Measurements from ENCODE around the gene DIDO1.
A peak's percentile ranks its signal among the peaks of the same experiment; 100 is the strongest.

The DIDO1 gene

DNA sequence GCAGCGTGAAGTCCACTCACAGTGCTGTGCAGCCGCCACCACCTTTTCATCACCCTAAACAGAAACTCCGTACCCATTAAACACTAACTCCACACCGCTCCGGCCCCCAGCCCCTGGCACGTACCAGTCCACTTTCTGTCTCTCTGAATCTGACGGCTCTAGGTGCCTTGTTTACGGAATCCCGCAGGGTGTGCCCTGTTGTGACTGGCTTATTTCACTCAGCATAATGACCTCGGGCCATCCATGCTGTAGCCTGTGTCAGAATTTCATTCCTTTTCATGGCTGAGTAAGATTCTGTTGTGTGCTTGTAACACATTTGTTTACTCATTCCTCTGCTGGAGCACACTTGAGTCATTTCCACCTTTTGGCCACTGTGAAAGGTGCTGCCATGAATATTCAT lies 82.6 kb downstream of the DIDO1 start:
- 87% methylated on average over 10 of the region's 10 CpGs for WGBS
- H3K27ac ChIP-seq (ENCODE audit: low read length, poor library complexity, severe bottlenecking): no peak overlapping the region

GRCh38 chr20:62841705-62842212 lies 84.5 kb downstream of the DIDO1 start:
- Histone ChIP-seq H3K18ac (ENCODE audit: low read depth in 1 of 2, low read length in 2 of 2) (no peak overlapping the region), H3K9ac (ENCODE audit: low read length) (no peak overlapping the region), H4K8ac (ENCODE audit: low read length) (no peak overlapping the region), H3K14ac (ENCODE audit: low read length in 2 of 2) (no peak overlapping the region), H3K4me2 (ENCODE audit: low read length, poor library complexity, severe bottlenecking) (no peak overlapping the region), H3K4ac (ENCODE audit: low read depth in 1 of 2, low read length in 2 of 2) (no peak overlapping the region), H3K4me3 (ENCODE audit: insufficient read depth in 1 of 2, low read depth in 1 of 2, low read length in 2 of 2) (no peak overlapping the region), H2AK5ac (ENCODE audit: low read length, severe bottlenecking) (no peak overlapping the region), H2BK15ac (ENCODE audit: low read depth, poor library complexity, severe bottlenecking) (no peak overlapping the region), H2BK5ac (ENCODE audit: low read depth, low read length, poor library complexity, severe bottlenecking) (no peak overlapping the region), H3K4me1 (ENCODE audit: control insufficient read depth, insufficient read depth, low read depth, low read length) (peaks cover 5% of the 10 kb centered on the region), H2BK120ac (ENCODE audit: low read depth, low read length) (no peak overlapping the region), H3K23ac (ENCODE audit: low read length in 2 of 2) (no peak overlapping the region), H4K91ac (ENCODE audit: low read length) (no peak overlapping the region), H2AFZ (ENCODE audit: low read depth, low read length) (no peak overlapping the region), H3K27ac (ENCODE audit: low read length, poor library complexity, severe bottlenecking) (no peak overlapping the region), H2BK12ac (ENCODE audit: low read length in 2 of 2) (no peak overlapping the region), H3K9me3 (ENCODE audit: control insufficient read depth, low read length) (no peaks in the 10 kb centered on the region), H3K79me1 (replicated peaks; ENCODE audit: low read length, poor library complexity, severe bottlenecking) (peaks cover 2% of the 10 kb centered on the region), H3K36me3 (ENCODE audit: control insufficient read depth in 1 of 2, insufficient read depth in 2 of 2, low read depth in 1 of 2, low read length in 2 of 2) (peaks cover 5 to 8% of the 10 kb centered on the region in 2 experiments), H3K27me3 (ENCODE audit: control insufficient read depth in 1 of 2, insufficient read depth in 1 of 2, low read length in 2 of 2) (peaks cover 0 to 14% of the 10 kb centered on the region in 2 experiments)
- WGBS: 93% methylated on average over 15 of the region's 16 CpGs
- DNase-seq: no peak

More for the DNA sequence above, 82.6 kb downstream of the DIDO1 start:
- Histone ChIP-seq H2AFZ (ENCODE audit: low read depth, low read length) (no peak overlapping the region), H2BK15ac (ENCODE audit: low read depth, poor library complexity, severe bottlenecking) (no peak overlapping the region), H2BK120ac (ENCODE audit: low read depth, low read length) (no peak overlapping the region), H3K4me1 (ENCODE audit: control insufficient read depth, insufficient read depth, low read depth, low read length) (peaks cover 3% of the 10 kb centered on the region), H3K4ac (ENCODE audit: low read depth in 1 of 2, low read length in 2 of 2) (no peak overlapping the region), H2AK5ac (ENCODE audit: low read length, severe bottlenecking) (no peak overlapping the region), H3K27me3 (ENCODE audit: control insufficient read depth in 1 of 2, insufficient read depth in 1 of 2, low read length in 2 of 2) (peaks cover 0 to 7% of the 10 kb centered on the region in 2 experiments), H3K9me3 (ENCODE audit: control insufficient read depth, low read length) (no peaks in the 10 kb centered on the region), H2BK12ac (ENCODE audit: low read length in 2 of 2) (no peak overlapping the region), H3K4me2 (ENCODE audit: low read length, poor library complexity, severe bottlenecking) (no peak overlapping the region), H4K8ac (ENCODE audit: low read length) (peak overlapping the region; percentile 30), H3K9ac (ENCODE audit: low read length) (no peak overlapping the region), H3K18ac (ENCODE audit: low read depth in 1 of 2, low read length in 2 of 2) (no peak overlapping the region), H2BK5ac (ENCODE audit: low read depth, low read length, poor library complexity, severe bottlenecking) (no peak overlapping the region), H3K4me3 (ENCODE audit: insufficient read depth in 1 of 2, low read depth in 1 of 2, low read length in 2 of 2) (no peak overlapping the region), H4K91ac (ENCODE audit: low read length) (no peak overlapping the region), H3K36me3 (ENCODE audit: control insufficient read depth in 1 of 2, insufficient read depth in 2 of 2, low read depth in 1 of 2, low read length in 2 of 2) (peaks cover 5 to 15% of the 10 kb centered on the region in 2 experiments), H3K14ac (ENCODE audit: low read length in 2 of 2) (no peak overlapping the region), H3K79me1 (replicated peaks; ENCODE audit: low read length, poor library complexity, severe bottlenecking) (peaks cover 4% of the 10 kb centered on the region), H3K23ac (ENCODE audit: low read length in 2 of 2) (no peak overlapping the region)
- no peak for DNase-seq

- peaks cover 7 to 27% of the 10 kb centered on the region in 2 experiments for H3K27me3 ChIP-seq (ENCODE audit: control insufficient read depth in 1 of 2, insufficient read depth in 1 of 2, low read length in 2 of 2)
- H3K27ac ChIP-seq (ENCODE audit: low read length, poor library complexity, severe bottlenecking): no peak overlapping the region
- H4K91ac ChIP-seq (ENCODE audit: low read length): no peak overlapping the region
- H2BK12ac ChIP-seq (ENCODE audit: low read length in 2 of 2): no peak overlapping the region
- no peak overlapping the region for H3K4ac ChIP-seq (ENCODE audit: low read depth in 1 of 2, low read length in 2 of 2)
- no peak overlapping the region for H2BK5ac ChIP-seq (ENCODE audit: low read depth, low read length, poor library complexity, severe bottlenecking)
- DNase-seq: no peak
- H3K23ac ChIP-seq (ENCODE audit: low read length in 2 of 2): peak overlapping the region in 1 of 2 experiments; percentile 49
- H2BK120ac ChIP-seq (ENCODE audit: low read depth, low read length): no peak overlapping the region
- peaks cover under 1 to 2% of the 10 kb centered on the region in 2 experiments for H3K36me3 ChIP-seq (ENCODE audit: control insufficient read depth in 1 of 2, insufficient read depth in 2 of 2, low read depth in 1 of 2, low read length in 2 of 2)
- WGBS: 92% methylated on average over 40 of the region's 45 CpGs
- peaks cover 8% of the 10 kb centered on the region for H3K4me1 ChIP-seq (ENCODE audit: control insufficient read depth, insufficient read depth, low read depth, low read length)
- peak overlapping the region; percentile 4 for H2BK15ac ChIP-seq (ENCODE audit: low read depth, poor library complexity, severe bottlenecking)
- H3K4me3 ChIP-seq (ENCODE audit: insufficient read depth in 1 of 2, low read depth in 1 of 2, low read length in 2 of 2): no peak overlapping the region
- H3K9ac ChIP-seq (ENCODE audit: low read length): no peak overlapping the region
- no peak overlapping the region for H3K14ac ChIP-seq (ENCODE audit: low read length in 2 of 2)
- no peak overlapping the region for H3K4me2 ChIP-seq (ENCODE audit: low read length, poor library complexity, severe bottlenecking)
- no peak overlapping the region for H2AFZ ChIP-seq (ENCODE audit: low read depth, low read length)
- no peak overlapping the region for H4K8ac ChIP-seq (ENCODE audit: low read length)
- no peak overlapping the region for H2AK5ac ChIP-seq (ENCODE audit: low read length, severe bottlenecking)
- no peaks in the 10 kb centered on the region for H3K79me1 ChIP-seq (replicated peaks; ENCODE audit: low read length, poor library complexity, severe bottlenecking)
- H3K9me3 ChIP-seq (ENCODE audit: control insufficient read depth, low read length): no peaks in the 10 kb centered on the region
- no peak overlapping the region for H3K18ac ChIP-seq (ENCODE audit: low read depth in 1 of 2, low read length in 2 of 2)
Measured at GRCh38 chr20:62840244-62841197, 85.8 kb downstream of the DIDO1 start.

GRCh38 chr20:62839816-62840215 lies 86.5 kb downstream of the DIDO1 start:
- no peak overlapping the region for H2AK5ac ChIP-seq (ENCODE audit: low read length, severe bottlenecking)
- H3K4me3 ChIP-seq (ENCODE audit: insufficient read depth in 1 of 2, low read depth in 1 of 2, low read length in 2 of 2): no peak overlapping the region
- H4K91ac ChIP-seq (ENCODE audit: low read length): no peak overlapping the region
- H3K9ac ChIP-seq (ENCODE audit: low read length): no peak overlapping the region
- no peak overlapping the region for H2BK120ac ChIP-seq (ENCODE audit: low read depth, low read length)
- no peaks in the 10 kb centered on the region for H3K9me3 ChIP-seq (ENCODE audit: control insufficient read depth, low read length)
- no peaks in the 10 kb centered on the region for H3K79me1 ChIP-seq (replicated peaks; ENCODE audit: low read length, poor library complexity, severe bottlenecking)
- H3K14ac ChIP-seq (ENCODE audit: low read length in 2 of 2): no peak overlapping the region
- 97% methylated on average over 11 of the region's 11 CpGs for WGBS
- no peaks in the 10 kb centered on the region for H3K36me3 ChIP-seq (ENCODE audit: control insufficient read depth in 1 of 2, insufficient read depth in 2 of 2, low read depth in 1 of 2, low read length in 2 of 2)
- H3K23ac ChIP-seq (ENCODE audit: low read length in 2 of 2): no peak overlapping the region
- H3K27ac ChIP-seq (ENCODE audit: low read length, poor library complexity, severe bottlenecking): no peak overlapping the region
- no peak overlapping the region for H2BK12ac ChIP-seq (ENCODE audit: low read length in 2 of 2)
- no peak overlapping the region for H3K4me2 ChIP-seq (ENCODE audit: low read length, poor library complexity, severe bottlenecking)
- no peak overlapping the region for H2AFZ ChIP-seq (ENCODE audit: low read depth, low read length)
- H4K8ac ChIP-seq (ENCODE audit: low read length): no peak overlapping the region
- DNase-seq: no peak
- H3K4ac ChIP-seq (ENCODE audit: low read depth in 1 of 2, low read length in 2 of 2): no peak overlapping the region
- no peak overlapping the region for H2BK5ac ChIP-seq (ENCODE audit: low read depth, low read length, poor library complexity, severe bottlenecking)
- H3K18ac ChIP-seq (ENCODE audit: low read depth in 1 of 2, low read length in 2 of 2): no peak overlapping the region
- peak overlapping the region; percentile 4 for H2BK15ac ChIP-seq (ENCODE audit: low read depth, poor library complexity, severe bottlenecking)
- peaks cover 7 to 32% of the 10 kb centered on the region in 2 experiments for H3K27me3 ChIP-seq (ENCODE audit: control insufficient read depth in 1 of 2, insufficient read depth in 1 of 2, low read length in 2 of 2)
- peaks cover 8% of the 10 kb centered on the region for H3K4me1 ChIP-seq (ENCODE audit: control insufficient read depth, insufficient read depth, low read depth, low read length)
